Hepatocyte (in vitro differentiated cells): ENCODE results near the gene OR52W1.

Experiments
- CTCF ChIP-seq: fragments of 200-600 bp; sonication (generic); IDR thresholded peaks from 2 replicates; pipeline ENCODE4 v1.5.1; 2016; ENCODE audit warnings: antibody characterized with exemption, mild to moderate bottlenecking; ENCODE audit not compliant: poor library complexity
- EZH2 ChIP-seq: fragments of 200-600 bp; sonication (generic); IDR thresholded peaks from 2 replicates; pipeline ENCODE4 v1.6.1; 2016; ENCODE audit warnings: antibody characterized with exemption, mild to moderate bottlenecking, borderline replicate concordance
- EZH2phosphoT487 ChIP-seq: fragments of 200-600 bp; sonication (generic); IDR thresholded peaks from one replicate; pipeline ENCODE4 v1.6.1; 2018; ENCODE audit warnings: antibody characterized with exemption, mild to moderate bottlenecking, low read depth, moderate library complexity; ENCODE audit not compliant: unreplicated experiment, severe bottlenecking

- TF ChIP-seq EZH2 (no peak), CTCF (no peak), EZH2phosphoT487 (no peak)
Measured at GRCh38 chr11:6223854-6224253, 24.8 kb downstream of the OR52W1 start.
